Head of caudate nucleus (tissue), 42 donors: ENCODE measurements around the gene WDR33.

Experiments
- DNase-seq, 42 donors: peaks; one replicate each; pipeline versions ENCODE4 v3.0.0 to v3.0.0-alpha.2; 2020 to 2021; ENCODE audit warnings: mixed read lengths in 7 of 42
- intact Hi-C: fragments of 100-400 bp; cut with DNase I; formaldehyde crosslinking; loops from one replicate; pipeline ENCODE4 v1.15.0; 2022

The WDR33 gene

GRCh38 chr2:127669056-127669455 lies 141.9 kb downstream of the WDR33 start:
- intact Hi-C loops = no loop called here
- no peak for DNase-seq

- intact Hi-C loops = no loop called here
- DNase-seq = peak in 4 of 42 donors; percentile 2 to 29 (median 12)
Observed at GRCh38 chr2:127665267-127665893, 145.6 kb downstream of the WDR33 start.

- intact Hi-C loops = no loop called here
- DNase-seq = peak in 2 of 42 donors; percentile 11 to 12
Observed at GRCh38 chr2:127664895-127665225, 146.1 kb downstream of the WDR33 start.

GRCh38 chr2:127664065-127664894 lies 146.7 kb downstream of the WDR33 start:
- peak in 12 of 42 donors; percentile 2 to 41 (median 13) for DNase-seq
- intact Hi-C loops = no loop called here

- peak in 10 of 42 donors; percentile 0 to 17 (median 5) for DNase-seq
- intact Hi-C loops = no loop called here
Observed at GRCh38 chr2:127663566-127664064, 147.4 kb downstream of the WDR33 start.

- intact Hi-C loops = no loop called here
- DNase-seq = peak in 10 of 42 donors; percentile 3 to 26 (median 10)
Observed at GRCh38 chr2:127662937-127663565, 147.9 kb downstream of the WDR33 start.

GRCh38 chr2:127661949-127662510 lies 148.9 kb downstream of the WDR33 start:
- DNase-seq = peak in 8 of 42 donors; percentile 3 to 21 (median 10)

GRCh38 chr2:127661072-127661649 lies 149.8 kb downstream of the WDR33 start:
- DNase-seq = peak in 28 of 42 donors; percentile 25 to 83 (median 66)
- intact Hi-C loops = no loop called here

More at GRCh38 chr2:127661949-127662510, 148.9 kb downstream of the WDR33 start:
- intact Hi-C loops = no loop called here

GRCh38 chr2:127660291-127660578 lies 150.7 kb downstream of the WDR33 start:
- peak in 1 of 42 donors; percentile 1 for DNase-seq
- intact Hi-C loops = no loop called here

- intact Hi-C loops = loop anchor here (10.0 kb wide), 1 partner anchor 135 kb away; the partner anchor contains the start of gene IWS1
Observed at GRCh38 chr2:127659408-127660290, 151.3 kb downstream of the WDR33 start.

GRCh38 chr2:127658641-127659407 lies 152.1 kb downstream of the WDR33 start:
- intact Hi-C loops = loop anchor here (10.0 kb wide), 1 partner anchor 134 kb away; the partner anchor contains the start of gene IWS1
- peak in 2 of 42 donors; percentile 1 to 7 for DNase-seq

More at GRCh38 chr2:127659408-127660290, 151.3 kb downstream of the WDR33 start:
- DNase-seq = peak in 2 of 42 donors; percentile 1 to 2

GRCh38 chr2:127658146-127658545 lies 152.8 kb downstream of the WDR33 start:
- intact Hi-C loops = loop anchor here (10.0 kb wide), 1 partner anchor 133 kb away; the partner anchor contains the start of gene IWS1
- no peak for DNase-seq

GRCh38 chr2:127657232-127657595 lies 153.8 kb downstream of the WDR33 start:
- intact Hi-C loops = loop anchor here (10.0 kb wide), 1 partner anchor 132 kb away; the partner anchor contains the start of gene IWS1
- no peak for DNase-seq

GRCh38 chr2:127656569-127657231 lies 154.3 kb downstream of the WDR33 start:
- intact Hi-C loops = loop anchor here (10.0 kb wide), 1 partner anchor 132 kb away; the partner anchor contains the start of gene IWS1
- no peak for DNase-seq

- intact Hi-C loops = loop anchor here (10.0 kb wide), 1 partner anchor 131 kb away; the partner anchor contains the start of gene IWS1
- DNase-seq = peak in 1 of 42 donors; percentile 2
Observed at GRCh38 chr2:127655209-127656073, 155.5 kb downstream of the WDR33 start.
